H9 (cell line): ENCODE results near the gene NFKB1. TPM values are rescaled to one million over a fixed set of nuclear protein-coding genes. Genes with fewer than 3 reads are reported as not detected.

Source experiments
- DNase-seq: peaks from one replicate; pipeline ENCODE4 v3.0.0-alpha.2; 2017
- H2AFZ ChIP-seq: one replicate; pipeline ENCODE4 v1.6.1; 2013; ENCODE audit warnings: mild to moderate bottlenecking, low read length, control low read depth, moderate library complexity
- H2AK5ac ChIP-seq: 2 replicates; pipeline ENCODE4 v1.6.1; 2013; ENCODE audit warnings: low read length, control low read depth, mixed read lengths; ENCODE audit not compliant: insufficient read length
- H2BK120ac ChIP-seq: one replicate; pipeline ENCODE4 v1.6.1; 2013; ENCODE audit warnings: low read depth, mild to moderate bottlenecking, low read length, control low read depth, inconsistent platforms; ENCODE audit not compliant: poor library complexity, severe bottlenecking
- H2BK12ac ChIP-seq: 2 replicates; pipeline ENCODE4 v1.6.1; 2013; ENCODE audit warnings: low read length, control low read depth, mixed read lengths, low read depth; ENCODE audit not compliant: insufficient read length
- H2BK15ac ChIP-seq: 2 replicates; pipeline ENCODE4 v1.6.1; 2013; ENCODE audit warnings: low read depth, low read length, control low read depth
- H2BK20ac ChIP-seq: one replicate; pipeline ENCODE4 v1.6.1; 2013; ENCODE audit warnings: low read depth, mild to moderate bottlenecking, low read length, control low read depth, inconsistent platforms; ENCODE audit not compliant: poor library complexity, severe bottlenecking
- H2BK5ac ChIP-seq: 2 replicates; pipeline ENCODE4 v1.6.1; 2013; ENCODE audit warnings: low read length, control low read depth, mixed read lengths; ENCODE audit not compliant: insufficient read length
- H3K14ac ChIP-seq: 2 replicates; pipeline ENCODE4 v1.6.1; 2013; ENCODE audit warnings: low read length, control low read depth; ENCODE audit not compliant: insufficient read depth
- H3K18ac ChIP-seq: 2 replicates; pipeline ENCODE4 v1.6.1; 2013; ENCODE audit warnings: low read depth, mild to moderate bottlenecking, mixed read lengths, low read length, control low read depth; ENCODE audit not compliant: insufficient read length
- H3K23ac ChIP-seq: 2 replicates; pipeline ENCODE4 v1.6.1; 2013; ENCODE audit warnings: low read length, control low read depth, mixed read lengths, low read depth; ENCODE audit not compliant: insufficient read length
- H3K23me2 ChIP-seq: 2 replicates; pipeline ENCODE4 v1.6.1; 2013; ENCODE audit warnings: low read depth, mild to moderate bottlenecking, mixed read lengths, low read length, control low read depth; ENCODE audit not compliant: insufficient read length, poor library complexity, severe bottlenecking
- H3K27ac ChIP-seq: 2 replicates; pipeline ENCODE4 v1.5.1; 2013; ENCODE audit warnings: low read length, control low read depth, mixed read lengths, low read depth; ENCODE audit not compliant: insufficient read length
- H3K27me3 ChIP-seq: 2 replicates; pipeline ENCODE4 v1.6.1; 2013; ENCODE audit warnings: low read length, control low read depth, inconsistent platforms; ENCODE audit not compliant: insufficient read depth
- H3K4ac ChIP-seq: 2 replicates; pipeline ENCODE4 v1.6.1; 2013; ENCODE audit warnings: low read depth, mild to moderate bottlenecking, control low read depth, inconsistent platforms, low read length, moderate library complexity
- H3K4me1 ChIP-seq: 2 replicates; pipeline ENCODE4 v1.6.1; 2013; ENCODE audit warnings: low read length, control low read depth, inconsistent platforms; ENCODE audit not compliant: insufficient read depth
- H3K4me2 ChIP-seq: 2 replicates; pipeline ENCODE4 v1.6.1; 2013; ENCODE audit warnings: low read length, control low read depth, mixed read lengths; ENCODE audit not compliant: insufficient read length, insufficient read depth
- H3K56ac ChIP-seq: 2 replicates; pipeline ENCODE4 v1.6.1; 2013; ENCODE audit warnings: low read depth, mild to moderate bottlenecking, mixed read lengths, low read length, control low read depth; ENCODE audit not compliant: insufficient read length
- H3K79me1 ChIP-seq: 2 replicates; pipeline ENCODE4 v1.6.1; 2013; ENCODE audit warnings: low read depth, mild to moderate bottlenecking, moderate library complexity, low read length, control low read depth, inconsistent platforms; ENCODE audit not compliant: insufficient read depth, poor library complexity, severe bottlenecking
- H3K79me2 ChIP-seq: 2 replicates; pipeline ENCODE4 v1.6.1; 2013; ENCODE audit warnings: low read length, control low read depth, inconsistent platforms; ENCODE audit not compliant: insufficient read depth
- H3K9ac ChIP-seq: 2 replicates; pipeline ENCODE4 v1.6.1; 2013; ENCODE audit warnings: low read length, control low read depth, mixed read lengths; ENCODE audit not compliant: insufficient read length; ENCODE audit errors: extremely low read depth
- H3K9me3 ChIP-seq: one replicate; pipeline ENCODE4 v1.6.1; 2013; ENCODE audit warnings: low read depth, low read length, inconsistent platforms; ENCODE audit not compliant: control insufficient read depth
- H3T11ph ChIP-seq: one replicate; pipeline ENCODE4 v1.6.1; 2013; ENCODE audit warnings: mild to moderate bottlenecking, low read length, control low read depth, inconsistent platforms
- H4K20me1 ChIP-seq: one replicate; pipeline ENCODE4 v1.6.1; 2013; ENCODE audit not compliant: control insufficient read depth, insufficient read length, insufficient read depth
- H4K5ac ChIP-seq: 2 replicates; pipeline ENCODE4 v1.6.1; 2013; ENCODE audit warnings: low read depth, mild to moderate bottlenecking, mixed read lengths, low read length, control low read depth; ENCODE audit not compliant: insufficient read length
- H4K8ac ChIP-seq: replicated peaks from 2 replicates; pipeline ENCODE4 v1.6.1; 2013; ENCODE audit warnings: low read length, control low read depth, mixed read lengths, low read depth; ENCODE audit not compliant: insufficient read length
- H4K91ac ChIP-seq: 2 replicates; pipeline ENCODE4 v1.6.1; 2013; ENCODE audit warnings: low read depth, mild to moderate bottlenecking, moderate library complexity, mixed read lengths, low read length, control low read depth; ENCODE audit not compliant: insufficient read length
- H3K27ac Mint-ChIP-seq, 3 experiments: 2 replicates in 2 of 3; 3 replicates in 1 of 3; pipeline ENCODE4 v1.8.0; 2020 to 2021; ENCODE audit warnings: mixed read lengths in 3 of 3, mild to moderate bottlenecking in 1 of 3, moderate library complexity in 1 of 3
- H3K27me3 Mint-ChIP-seq: 2 replicates; pipeline ENCODE4 v1.8.0; 2021; ENCODE audit warnings: low read depth, mild to moderate bottlenecking, moderate library complexity, mixed read lengths
- H3K36me3 Mint-ChIP-seq, 3 experiments: 2 replicates in 2 of 3; 3 replicates in 1 of 3; pipeline ENCODE4 v1.8.0; 2020 to 2021; ENCODE audit warnings: low read depth in 3 of 3, mixed read lengths in 3 of 3; ENCODE audit not compliant: insufficient read depth in 1 of 3
- H3K4me1 Mint-ChIP-seq, 2 experiments: 2 replicates each; pipeline ENCODE4 v1.8.0; 2020; ENCODE audit warnings: mixed read lengths in 2 of 2
- H3K4me3 Mint-ChIP-seq, 2 experiments: 2 replicates in 1 of 2; 3 replicates in 1 of 2; pipeline ENCODE4 v1.8.0; 2020 to 2021; ENCODE audit warnings: mild to moderate bottlenecking in 2 of 2, mixed read lengths in 2 of 2, moderate library complexity in 1 of 2
- H3K9me3 Mint-ChIP-seq, 2 experiments: 2 replicates in 1 of 2; 3 replicates in 1 of 2; pipeline ENCODE4 v1.8.0; 2020; ENCODE audit warnings: mild to moderate bottlenecking in 2 of 2, mixed read lengths in 2 of 2, moderate library complexity in 1 of 2
- CTCF ChIP-seq: fragments of 200-600 bp; sonication (generic); conservative IDR thresholded peaks from 3 replicates; pipeline ENCODE4 v1.8.0; 2021; ENCODE audit warnings: antibody characterized with exemption, mild to moderate bottlenecking
- WGBS: extraction: QIAGEN DNeasy Blood & Tissue Kit; methylation state at CpG from one replicate; pipeline ENCODE4 v1.1.7; 2013; ENCODE audit warnings: missing lambda C conversion rate, low lambda C conversion rate, mixed read lengths; ENCODE audit not compliant: insufficient read length; ENCODE audit errors: extremely low coverage; 5-methylcytosine and 5-hydroxymethylcytosine counted together
- total RNA-seq: library from RNA; stranded (reverse); gene quantifications from 2 replicates; pipeline ENCODE4 v1.2.1, GENCODE V29; 2021

NFKB1 gene
- total RNA-seq, 1 experiment from 2014 or later: 5.7 TPM

GRCh38 chr4:102529977-102530376, 28.8 kb downstream of the NFKB1 start:
- Histone ChIP-seq H2BK20ac (no peak overlapping the region), H2BK5ac (no peak overlapping the region), H4K8ac (no peak overlapping the region), H3K56ac (no peak overlapping the region), H2BK15ac (no peak overlapping the region), H2AK5ac (no peak overlapping the region), H3K4me2 (no peak overlapping the region), H3K27me3 (no peaks in the 10 kb centered on the region), H3T11ph (no peak overlapping the region), H3K14ac (no peak overlapping the region), H2BK12ac (no peak overlapping the region), H3K27ac (no peak overlapping the region), H4K91ac (no peak overlapping the region), H2BK120ac (no peak overlapping the region), H3K79me2 (no peaks in the 10 kb centered on the region), H2AFZ (no peak overlapping the region), H3K4me1 (peaks cover 3% of the 10 kb centered on the region; the same call in 1 of the 2 replicates), H4K5ac (no peak overlapping the region), H4K20me1 (no peaks in the 10 kb centered on the region), H3K23me2 (no peaks in the 10 kb centered on the region), H3K4ac (no peak overlapping the region), H3K18ac (no peak overlapping the region), H3K79me1 (no peaks in the 10 kb centered on the region), H3K9me3 (no peaks in the 10 kb centered on the region), H3K23ac (no peak overlapping the region), H3K9ac (no peak overlapping the region)
- Mint-ChIP-seq H3K27ac (no peak overlapping the region), H3K9me3 (no peaks in the 10 kb centered on the region), H3K4me3 (no peak overlapping the region), H3K27me3 (no peaks in the 10 kb centered on the region), H3K36me3 (no peaks in the 10 kb centered on the region), H3K4me1 (peaks cover 11 to 12% of the 10 kb centered on the region in 2 experiments)
- WGBS: no CpG with 5 or more reads among the region's 1 CpG
- no peak for DNase-seq
- no peak for TF ChIP-seq CTCF
